Vagina (tissue), 2 donors: ENCODE results near the gene LHFPL2. TPM values are rescaled to one million over a fixed set of nuclear protein-coding genes. Genes with fewer than 3 reads are reported as not detected.

Experiments used
- DNase-seq, 2 donors: peaks; one replicate each; pipeline ENCODE4 v3.0.0-alpha.2; 2017; ENCODE audit errors: extremely low spot score in 2 of 2
- H3K27ac ChIP-seq: fragments of 200-600 bp; sonication (generic); one replicate; pipeline ENCODE4 v1.5.1; 2019
- H3K27me3 ChIP-seq: fragments of 200-600 bp; sonication (generic); one replicate; pipeline ENCODE4 v1.5.1; 2019
- H3K36me3 ChIP-seq, 2 donors: fragments of 200-600 bp; sonication (generic); one replicate each; pipeline ENCODE4 v1.5.1; 2017 to 2019
- H3K4me1 ChIP-seq: fragments of 200-600 bp; sonication (generic); one replicate; pipeline ENCODE4 v1.5.1; 2019
- H3K4me3 ChIP-seq, 2 donors: fragments of 200-600 bp; sonication (generic); 1 replicate in 1 of 2; 2 replicates in 1 of 2; pipeline ENCODE4 v1.5.1; 2016 to 2019
- H3K9me3 ChIP-seq: fragments of 200-600 bp; sonication (generic); one replicate; pipeline ENCODE4 v1.5.1; 2019
- POLR2A ChIP-seq, 2 donors: fragments of 450-650 bp; IDR thresholded peaks; one replicate each; pipeline ENCODE4 v1.6.1; 2017; ENCODE audit warnings: antibody characterized with exemption in 2 of 2, mild to moderate bottlenecking in 2 of 2, moderate library complexity in 2 of 2
- POLR2AphosphoS5 ChIP-seq, 2 donors: sonication (generic); formaldehyde crosslinking; IDR thresholded peaks; one replicate each; pipeline ENCODE4 v1.9.0; 2017; ENCODE audit warnings: antibody characterized with exemption in 2 of 2, mild to moderate bottlenecking in 2 of 2, low read depth in 1 of 2; ENCODE audit not compliant: insufficient read depth in 1 of 2
- intact Hi-C: fragments of 100-400 bp; cut with DNase I; formaldehyde crosslinking; loops from one replicate; pipeline ENCODE4 v1.15.1; 2023
- total RNA-seq: library from RNA; depleted of rRNA; stranded (reverse); fragments of >200 nt; gene quantifications from one replicate; pipeline ENCODE4 v1.2.3, GENCODE V29; 2016
- TF ChIP-seq, protein P1 (sequence below), 3 experiments: fragments of 450-650 bp in 2 of 3; fragments of 200-600 bp in 1 of 3; sonication (generic) in 1 of 3; IDR thresholded peaks; one replicate each; pipeline ENCODE4 v1.5.1; 2017 to 2019; ENCODE audit warnings: antibody characterized with exemption in 3 of 3, mild to moderate bottlenecking in 2 of 3, moderate library complexity in 2 of 3

Gene LHFPL2
- total RNA-seq, 1 donor from 2014 or later, result 24.8 TPM

DNA sequence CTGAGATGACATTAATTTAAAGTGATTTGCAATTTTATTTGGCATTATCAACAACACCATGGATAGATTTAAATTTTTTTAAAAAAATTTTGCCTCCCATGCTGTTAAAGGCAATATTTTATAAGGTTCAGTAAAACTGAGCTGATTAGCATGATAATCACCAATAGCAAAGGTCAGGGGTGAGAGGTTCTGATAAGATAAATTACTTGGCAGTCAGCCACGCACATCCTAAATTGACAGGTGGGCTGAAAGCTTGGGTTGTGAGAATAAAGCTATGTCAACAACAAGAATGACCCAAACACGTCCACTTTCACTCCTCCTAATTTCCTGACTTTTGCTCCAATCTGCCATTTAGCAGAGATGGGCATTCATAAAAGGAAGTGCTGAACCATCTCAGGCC, 127.1 kb downstream of the LHFPL2 start:
- DNase-seq, result no peak
- no peaks in the 10 kb centered on the region for H3K9me3 ChIP-seq
- H3K4me3 ChIP-seq, result no peak overlapping the region
- H3K36me3 ChIP-seq, result no peaks in the 10 kb centered on the region
- no peaks in the 10 kb centered on the region for H3K27me3 ChIP-seq
- peaks cover 32% of the 10 kb centered on the region for H3K4me1 ChIP-seq
- H3K27ac ChIP-seq, result no peak overlapping the region
- intact Hi-C loops, result no loop called here
- no peak for TF ChIP-seq POLR2A (IDR thresholded peaks at IDR 0.05)
- TF ChIP-seq POLR2AphosphoS5 (IDR thresholded peaks at IDR 0.05; ENCODE audit: insufficient read depth in 1 of 2, low read depth in 1 of 2), result no peak
- TF ChIP-seq, protein P1, sequence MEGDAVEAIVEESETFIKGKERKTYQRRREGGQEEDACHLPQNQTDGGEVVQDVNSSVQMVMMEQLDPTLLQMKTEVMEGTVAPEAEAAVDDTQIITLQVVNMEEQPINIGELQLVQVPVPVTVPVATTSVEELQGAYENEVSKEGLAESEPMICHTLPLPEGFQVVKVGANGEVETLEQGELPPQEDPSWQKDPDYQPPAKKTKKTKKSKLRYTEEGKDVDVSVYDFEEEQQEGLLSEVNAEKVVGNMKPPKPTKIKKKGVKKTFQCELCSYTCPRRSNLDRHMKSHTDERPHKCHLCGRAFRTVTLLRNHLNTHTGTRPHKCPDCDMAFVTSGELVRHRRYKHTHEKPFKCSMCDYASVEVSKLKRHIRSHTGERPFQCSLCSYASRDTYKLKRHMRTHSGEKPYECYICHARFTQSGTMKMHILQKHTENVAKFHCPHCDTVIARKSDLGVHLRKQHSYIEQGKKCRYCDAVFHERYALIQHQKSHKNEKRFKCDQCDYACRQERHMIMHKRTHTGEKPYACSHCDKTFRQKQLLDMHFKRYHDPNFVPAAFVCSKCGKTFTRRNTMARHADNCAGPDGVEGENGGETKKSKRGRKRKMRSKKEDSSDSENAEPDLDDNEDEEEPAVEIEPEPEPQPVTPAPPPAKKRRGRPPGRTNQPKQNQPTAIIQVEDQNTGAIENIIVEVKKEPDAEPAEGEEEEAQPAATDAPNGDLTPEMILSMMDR (IDR thresholded peaks at IDR 0.05), result no peak

DNA sequence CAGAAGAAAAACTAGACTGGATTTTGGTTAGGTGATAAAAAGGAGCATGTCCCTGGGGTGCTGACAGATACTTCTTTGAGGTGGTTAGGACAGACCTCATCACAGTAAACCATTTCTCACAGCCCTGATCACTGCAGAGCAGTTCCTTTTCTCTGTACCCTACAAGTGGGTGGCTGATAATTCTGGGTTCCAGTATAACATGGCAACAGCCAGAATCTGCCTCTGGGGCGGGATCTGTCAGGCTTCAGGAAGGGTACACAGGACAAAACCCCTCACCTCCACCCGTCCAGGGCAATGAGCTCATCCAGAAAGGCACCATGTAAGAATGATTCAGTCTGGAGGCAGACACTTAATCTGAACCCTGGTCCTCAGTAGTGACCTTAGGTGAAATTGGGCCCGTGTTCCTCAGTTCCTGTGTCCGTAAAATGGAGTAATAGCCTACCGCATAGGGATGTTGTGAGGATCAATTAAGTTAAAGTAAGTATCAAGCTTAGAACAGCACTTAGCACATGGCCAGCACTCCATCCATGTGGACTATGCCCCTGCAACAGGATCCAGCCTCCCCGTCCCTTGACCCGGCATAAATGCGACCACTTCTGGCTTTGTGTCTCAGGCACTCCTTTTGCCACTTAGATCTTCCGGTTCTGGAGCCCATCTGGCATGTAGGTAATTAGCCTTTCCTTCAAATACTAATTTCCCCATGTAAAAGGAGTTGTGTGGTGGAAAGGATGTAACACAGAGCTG, 129.2 kb downstream of the LHFPL2 start:
- Histone ChIP-seq H3K4me1 (peaks cover 27% of the 10 kb centered on the region), H3K27ac (peak overlapping the region; percentile 37), H3K9me3 (no peaks in the 10 kb centered on the region)

DNA sequence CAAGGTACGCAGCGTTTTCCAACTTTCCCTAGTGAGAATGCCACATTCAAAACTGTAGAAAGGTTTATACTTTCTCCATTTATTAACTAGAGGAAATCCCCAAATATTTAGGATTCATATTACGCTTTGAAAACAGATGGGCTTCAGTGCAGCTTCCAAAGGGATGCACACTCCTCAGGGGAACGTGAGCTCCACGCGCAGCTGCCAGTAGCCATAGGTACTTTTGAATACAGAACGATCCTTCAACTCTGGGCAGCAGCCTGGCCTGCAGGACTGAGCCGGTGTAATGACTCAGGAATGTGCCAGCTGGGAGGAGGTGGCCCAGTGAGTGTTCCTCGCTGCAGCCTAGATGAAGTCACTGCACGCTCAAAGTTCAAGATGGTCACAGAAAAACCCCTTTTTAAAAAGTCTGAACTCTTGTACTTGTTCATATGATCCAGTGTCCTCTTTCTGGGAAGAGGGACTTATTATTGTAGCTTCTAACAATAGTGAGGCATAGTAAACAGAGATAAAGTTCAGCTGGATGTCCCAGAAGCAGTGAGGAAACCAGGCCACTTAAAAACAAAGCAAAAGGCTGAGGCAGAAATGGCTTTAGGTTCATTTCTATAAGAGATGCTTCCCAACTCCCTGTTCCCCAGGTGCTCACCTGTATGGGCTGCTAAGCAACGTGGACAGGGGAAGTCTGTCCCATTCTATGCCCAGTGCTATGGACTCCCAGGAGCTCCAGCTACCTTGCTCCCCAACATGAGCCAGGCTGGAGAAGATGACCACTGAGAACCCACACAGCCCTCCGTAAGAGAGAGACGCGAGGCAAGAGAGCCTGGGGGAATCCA, 130.0 kb downstream of the LHFPL2 start:
- Histone ChIP-seq H3K27ac (peak overlapping the region; percentile 37), H3K9me3 (no peaks in the 10 kb centered on the region), H3K4me3 (no peak overlapping the region), H3K4me1 (peaks cover 19% of the 10 kb centered on the region), H3K36me3 (no peaks in the 10 kb centered on the region), H3K27me3 (no peaks in the 10 kb centered on the region)
- peak; percentile 14 to 19 for TF ChIP-seq POLR2AphosphoS5 (IDR thresholded peaks at IDR 0.05; ENCODE audit: insufficient read depth in 1 of 2, low read depth in 1 of 2)
- TF ChIP-seq, protein P1 (IDR thresholded peaks at IDR 0.05), result no peak
- no peak for TF ChIP-seq POLR2A (IDR thresholded peaks at IDR 0.05)
- intact Hi-C loops, result no loop called here
- no peak for DNase-seq

More for the DNA sequence above, 129.2 kb downstream of the LHFPL2 start:
- intact Hi-C loops, result no loop called here
- no peak for TF ChIP-seq POLR2AphosphoS5 (IDR thresholded peaks at IDR 0.05; ENCODE audit: insufficient read depth in 1 of 2, low read depth in 1 of 2)
- TF ChIP-seq, protein P1 (IDR thresholded peaks at IDR 0.05), result no peak
- no peak for TF ChIP-seq POLR2A (IDR thresholded peaks at IDR 0.05)
- Histone ChIP-seq H3K36me3 (no peaks in the 10 kb centered on the region), H3K4me3 (no peak overlapping the region), H3K27me3 (no peaks in the 10 kb centered on the region)
- DNase-seq, result no peak

DNA sequence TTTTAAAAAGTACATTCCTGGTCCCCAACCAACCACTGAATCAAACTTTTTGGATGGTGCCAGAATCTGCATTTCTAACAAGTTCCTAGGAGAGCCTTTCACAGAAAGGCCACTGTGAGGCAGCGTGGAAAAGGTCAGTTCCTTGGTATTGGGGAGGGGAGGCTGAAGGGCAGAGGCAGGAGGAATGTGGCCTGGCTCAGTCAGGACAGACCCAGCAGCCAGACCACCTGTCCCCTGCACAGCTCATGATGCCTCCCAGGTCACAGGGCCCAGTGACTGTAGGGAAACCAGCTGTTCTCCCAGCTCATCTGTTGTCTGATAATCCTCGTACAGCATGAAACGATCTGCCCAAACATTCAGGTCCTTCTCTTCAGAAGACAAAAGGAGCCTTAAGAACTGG, 132.9 kb downstream of the LHFPL2 start:
- H3K4me1 ChIP-seq, result peaks cover 24% of the 10 kb centered on the region
- no peaks in the 10 kb centered on the region for H3K36me3 ChIP-seq
- no peak overlapping the region for H3K4me3 ChIP-seq
- no peak for TF ChIP-seq POLR2AphosphoS5 (IDR thresholded peaks at IDR 0.05; ENCODE audit: insufficient read depth in 1 of 2, low read depth in 1 of 2)
- TF ChIP-seq POLR2A (IDR thresholded peaks at IDR 0.05), result no peak
- TF ChIP-seq, protein P1 (IDR thresholded peaks at IDR 0.05), result no peak
- H3K27me3 ChIP-seq, result no peaks in the 10 kb centered on the region
- intact Hi-C loops, result no loop called here
- no peak for DNase-seq
- no peaks in the 10 kb centered on the region for H3K9me3 ChIP-seq
- H3K27ac ChIP-seq, result no peak overlapping the region
